GM12878 (cell line): ENCODE measurements around the gene GALNTL6. TPM values are rescaled to one million over a fixed set of nuclear protein-coding genes. Genes with fewer than 3 reads are reported as not detected.

Experiments
- ATAC-seq: fragments of 200-7000 bp; cut with Tn5 transposase; 3 replicates; pipeline ENCODE4 v1.9.1; 2020; ENCODE audit warnings: mild to moderate bottlenecking, moderate library complexity
- BruUV-seq: library from RNA; stranded (reverse); fragments of 400-500 nt; replicated peaks from 2 replicates; lab custom pipeline; 2021; lab: Mats Ljungman, UMichigan
- CTCF ChIA-PET: fragments of 300-600 bp; sonication (Branson Sonifier 250); formaldehyde crosslinking; extraction: SDS; loops from one replicate; lab custom pipeline; 2021; ENCODE audit warnings: inconsistent platforms; lab: Yijun Ruan, JAX
- POLR2A ChIA-PET: fragments of 350-600 bp; formaldehyde crosslinking; extraction: SDS; loops from one replicate; lab custom pipeline; 2021; ENCODE audit warnings: inconsistent platforms; lab: Charles Lee
- RAD21 ChIA-PET: fragments of 300-600 bp; sonication (Branson Sonifier 250); formaldehyde crosslinking; loops from one replicate; lab custom pipeline; 2023; ENCODE audit warnings: antibody characterized with exemption; ENCODE audit not compliant: unreplicated experiment; lab: Charles Lee
- SMC1A ChIA-PET: fragments of 300-600 bp; sonication (Branson Sonifier 250); formaldehyde crosslinking; loops from one replicate; lab custom pipeline; 2023; ENCODE audit not compliant: unreplicated experiment, uncharacterized antibody; lab: Charles Lee
- DNase-seq: peaks from one replicate; pipeline ENCODE4 v3.0.0-alpha.2; 2011; ENCODE audit warnings: low read depth, low spot score
- FAIRE-seq: peaks from 3 replicates; lab custom pipeline; 2011; peaks lifted over from hg19 to GRCh38; lab: Jason Lieb, UNC
- H2AFZ ChIP-seq: 2 replicates; pipeline ENCODE4 v1.6.0; 2011; ENCODE audit warnings: low read depth, low read length, control low read depth; ENCODE audit not compliant: control insufficient read depth
- H3K27ac ChIP-seq: 2 replicates; pipeline ENCODE4 v1.5.1; 2011; ENCODE audit warnings: control low read depth; ENCODE audit not compliant: control insufficient read depth, insufficient read depth
- H3K27me3 ChIP-seq, 2 experiments: replicated peaks in 1 of 2; 2 replicates each; pipeline versions ENCODE4 v1.6.0 to v1.6.1; 2011; ENCODE audit warnings: low read length in 1 of 2; ENCODE audit not compliant: control insufficient read depth in 2 of 2, insufficient read depth in 2 of 2
- H3K36me3 ChIP-seq, 2 experiments: 2 replicates each; pipeline ENCODE4 v1.5.1; 2011; ENCODE audit warnings: low read length in 1 of 2; ENCODE audit not compliant: control insufficient read depth in 2 of 2, insufficient read depth in 2 of 2
- H3K4me1 ChIP-seq: 2 replicates; pipeline ENCODE4 v1.6.1; 2011; ENCODE audit warnings: mild to moderate bottlenecking, low read length, moderate library complexity, mixed read lengths; ENCODE audit not compliant: control insufficient read depth, insufficient read depth
- H3K4me2 ChIP-seq: 2 replicates; pipeline ENCODE4 v1.6.0; 2011; ENCODE audit warnings: control low read depth; ENCODE audit not compliant: control insufficient read depth, insufficient read depth
- H3K4me3 ChIP-seq: fragments of 200-600 bp; sonication (generic); 2 replicates; pipeline ENCODE4 v1.5.1; 2016
- H3K79me2 ChIP-seq: 2 replicates; pipeline ENCODE4 v1.6.0; 2011; ENCODE audit warnings: low read length; ENCODE audit not compliant: control insufficient read depth, insufficient read depth
- H3K9ac ChIP-seq: 2 replicates; pipeline ENCODE4 v1.8.0; 2011; ENCODE audit warnings: low read length, control low read depth, mixed read lengths; ENCODE audit not compliant: control insufficient read depth, insufficient read depth
- H3K9me3 ChIP-seq: replicated peaks from 3 replicates; pipeline ENCODE4 v1.5.1; 2011; ENCODE audit warnings: mild to moderate bottlenecking, low read length; ENCODE audit not compliant: control insufficient read depth, insufficient read depth
- H4K20me1 ChIP-seq: 2 replicates; pipeline ENCODE4 v1.6.0; 2011; ENCODE audit not compliant: control insufficient read depth, insufficient read depth
- SUZ12 ChIP-seq: fragments of 200-600 bp; sonication (generic); IDR thresholded peaks from one replicate; pipeline ENCODE4 v1.6.1; 2018; ENCODE audit warnings: antibody characterized with exemption, mild to moderate bottlenecking; ENCODE audit not compliant: unreplicated experiment
- ZNF274 ChIP-seq: IDR thresholded peaks from one replicate; pipeline ENCODE4 v1.8.0; 2011; ENCODE audit not compliant: insufficient read length, insufficient read depth
- ZSCAN29 ChIP-seq: fragments of 450-650 bp; IDR thresholded peaks from 2 replicates; pipeline ENCODE4 v1.6.1; 2017; ENCODE audit warnings: mild to moderate bottlenecking, moderate library complexity
- WGBS: methylation state at CpG from one replicate; pipeline ENCODE4 v1.1.6; 2016; ENCODE audit warnings: low lambda C conversion rate; ENCODE audit not compliant: insufficient replicate concordance, insufficient coverage; ENCODE audit errors: missing lambda C conversion rate; 5-methylcytosine and 5-hydroxymethylcytosine counted together
- in situ Hi-C: fragments of 300-500 bp; cut with MboI; formaldehyde crosslinking; loops from 9 replicates; pipeline ENCODE4 v1.14.3; 2018; ENCODE audit warnings: mixed read lengths
- intact Hi-C: fragments of 100-400 bp; cut with micrococcal nuclease; formaldehyde crosslinking; loops from one replicate; pipeline ENCODE4 v1.14.2; 2022; ENCODE audit not compliant: unreplicated experiment
- polyA plus RNA-seq, 11 experiments: library from polyadenylated mRNA; depleted of rRNA in 4 of 11; unstranded in 6 of 11; stranded (reverse) in 5 of 11; fragments of >200 nt; fragmentation: Nextera tagmentation in 4 of 11; fragmentation: Illumina TruSeq in 1 of 11; extraction: Ambion mirVana in 4 of 11; extraction: Trizol in 1 of 11; gene quantifications; 1 replicate in 1 of 11; 2 replicates in 10 of 11; pipeline versions ENCODE4 v1.2.1 to v1.2.3, GENCODE V29; 2011 to 2016; ENCODE audit warnings: inconsistent platforms in 2 of 11, missing spikeins in 2 of 11, low read depth in 1 of 11
- total RNA-seq, 4 experiments: library from RNA; depleted of rRNA in 3 of 4; stranded (reverse); fragments of >200 nt in 3 of 4; fragmentation: Illumina TruSeq in 1 of 4; extraction: Trizol in 1 of 4; gene quantifications; 2 replicates each; pipeline versions ENCODE4 v1.2.1 to v1.2.3, GENCODE V29; 2013 to 2021

The GALNTL6 gene
- total and polyA plus RNA-seq, 10 of the 15 experiments (the other 5 are each of a cell fraction or from before 2014, with no cell fraction given) = 0.01 to 0.29 TPM; not detected in 8

DNA sequence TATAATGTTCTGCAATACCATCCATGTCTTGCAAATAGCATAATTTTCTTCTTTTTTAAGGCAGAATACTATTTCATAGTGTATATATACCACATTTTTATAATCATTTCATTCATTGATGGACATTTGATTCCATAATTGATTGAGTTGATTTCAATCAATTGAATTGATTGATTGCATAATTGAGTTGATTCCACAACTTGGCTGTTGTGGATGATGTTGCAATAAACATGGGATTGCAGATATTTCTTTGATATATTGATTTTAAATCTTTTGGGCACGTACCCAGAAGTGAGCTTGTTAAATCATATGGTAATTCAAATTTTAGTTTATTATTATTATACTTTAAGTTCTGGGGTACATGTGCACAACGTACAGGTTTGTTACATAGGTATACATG is 232.8 kb downstream of the GALNTL6 start:
- BruUV-seq = no TSS peak
- SMC1A ChIA-PET = no interaction called here
- DNase-seq = no peak

GRCh38 chr4:172048666-172049065 is 235.5 kb downstream of the GALNTL6 start:
- WGBS = 89% methylated on average over 1 of the region's 1 CpG
- POLR2A ChIA-PET = no interaction called here
- RAD21 ChIA-PET = no interaction called here

More for the DNA sequence above, 232.8 kb downstream of the GALNTL6 start:
- H2AFZ ChIP-seq = no peak overlapping the region
- H3K27ac ChIP-seq = no peak overlapping the region
- no peaks in the 10 kb centered on the region for H3K9me3 ChIP-seq
- FAIRE-seq = no peak
- no peaks in the 10 kb centered on the region for H3K4me1 ChIP-seq
- in situ Hi-C loops (no loop called here), intact Hi-C loops (no loop called here)
- WGBS = 20% methylated on average over 2 of the region's 2 CpGs
- H3K79me2 ChIP-seq = no peaks in the 10 kb centered on the region
- no peak overlapping the region for H3K4me3 ChIP-seq
- ChIA-PET RAD21 (no interaction called here), POLR2A (no interaction called here), CTCF (no interaction called here)
- no peak overlapping the region for H3K9ac ChIP-seq
- no peak for ATAC-seq
- H3K4me2 ChIP-seq = no peak overlapping the region
- H3K36me3 ChIP-seq = no peaks in the 10 kb centered on the region
- H4K20me1 ChIP-seq = no peaks in the 10 kb centered on the region
- TF ChIP-seq ZNF274 = no peak
- no peaks in the 10 kb centered on the region for H3K27me3 ChIP-seq

More at GRCh38 chr4:172048666-172049065, 235.5 kb downstream of the GALNTL6 start:
- Histone ChIP-seq H4K20me1 (no peaks in the 10 kb centered on the region), H3K4me3 (no peak overlapping the region), H3K36me3 (no peaks in the 10 kb centered on the region), H3K4me2 (no peak overlapping the region), H3K9me3 (no peaks in the 10 kb centered on the region), H3K9ac (no peak overlapping the region), H3K4me1 (no peaks in the 10 kb centered on the region), H3K27me3 (no peaks in the 10 kb centered on the region), H3K27ac (no peak overlapping the region), H3K79me2 (no peaks in the 10 kb centered on the region), H2AFZ (no peak overlapping the region)
- DNase-seq (no peak), FAIRE-seq (no peak), ATAC-seq (no peak)
- BruUV-seq = no TSS peak
- intact Hi-C loops = no loop called here
- in situ Hi-C loops = no loop called here
- ChIA-PET CTCF (no interaction called here), SMC1A (no interaction called here)
- TF ChIP-seq SUZ12 (no peak), ZSCAN29 (no peak)
